SH-SY5Y (cell line): ENCODE data around the gene CALU.

ENCODE experiments used
- GATA2 ChIP-seq: IDR thresholded peaks from 2 replicates; pipeline ENCODE4 v1.6.1; 2011; ENCODE audit warnings: mild to moderate bottlenecking, low read depth, low read length
- GATA3 ChIP-seq: IDR thresholded peaks from 2 replicates; pipeline ENCODE4 v1.6.1; 2011; ENCODE audit warnings: low read depth, mild to moderate bottlenecking, low read length, moderate library complexity

DNA sequence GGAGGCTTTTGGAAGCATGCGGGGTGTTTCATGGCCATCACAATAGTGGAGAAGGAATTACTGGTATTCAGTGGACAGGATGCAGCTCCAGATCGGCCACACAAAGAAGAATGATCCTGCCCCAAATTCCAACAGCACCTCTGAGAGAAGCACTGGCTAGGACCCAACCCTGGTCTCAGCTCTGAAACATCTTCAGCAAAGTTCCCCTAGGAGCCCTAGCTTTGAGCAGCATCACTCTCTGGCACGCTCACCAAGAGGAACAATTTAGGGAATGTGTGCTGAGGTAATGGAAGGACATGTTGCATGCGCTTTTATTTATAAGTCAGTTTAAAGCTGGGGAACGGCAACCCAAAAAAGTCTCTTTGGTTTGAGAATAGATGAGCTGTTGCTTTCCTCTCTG, 42.0 kb downstream of the CALU start:
- TF ChIP-seq GATA2 (no peak), GATA3 (no peak)
